Bone marrow (tissue), 2 donors: Measurements from ENCODE around the gene PDE9A.
"Not testable (repeated sequence)": the region's sequence is repeated elsewhere in the genome, so short reads cannot be mapped to it uniquely, and the experiment has no call there.

Experiments used
- DNase-seq, 2 donors: peaks; one replicate each; lab custom pipeline; 2025; lab: John Stamatoyannopoulos, UW

PDE9A gene

DNA sequence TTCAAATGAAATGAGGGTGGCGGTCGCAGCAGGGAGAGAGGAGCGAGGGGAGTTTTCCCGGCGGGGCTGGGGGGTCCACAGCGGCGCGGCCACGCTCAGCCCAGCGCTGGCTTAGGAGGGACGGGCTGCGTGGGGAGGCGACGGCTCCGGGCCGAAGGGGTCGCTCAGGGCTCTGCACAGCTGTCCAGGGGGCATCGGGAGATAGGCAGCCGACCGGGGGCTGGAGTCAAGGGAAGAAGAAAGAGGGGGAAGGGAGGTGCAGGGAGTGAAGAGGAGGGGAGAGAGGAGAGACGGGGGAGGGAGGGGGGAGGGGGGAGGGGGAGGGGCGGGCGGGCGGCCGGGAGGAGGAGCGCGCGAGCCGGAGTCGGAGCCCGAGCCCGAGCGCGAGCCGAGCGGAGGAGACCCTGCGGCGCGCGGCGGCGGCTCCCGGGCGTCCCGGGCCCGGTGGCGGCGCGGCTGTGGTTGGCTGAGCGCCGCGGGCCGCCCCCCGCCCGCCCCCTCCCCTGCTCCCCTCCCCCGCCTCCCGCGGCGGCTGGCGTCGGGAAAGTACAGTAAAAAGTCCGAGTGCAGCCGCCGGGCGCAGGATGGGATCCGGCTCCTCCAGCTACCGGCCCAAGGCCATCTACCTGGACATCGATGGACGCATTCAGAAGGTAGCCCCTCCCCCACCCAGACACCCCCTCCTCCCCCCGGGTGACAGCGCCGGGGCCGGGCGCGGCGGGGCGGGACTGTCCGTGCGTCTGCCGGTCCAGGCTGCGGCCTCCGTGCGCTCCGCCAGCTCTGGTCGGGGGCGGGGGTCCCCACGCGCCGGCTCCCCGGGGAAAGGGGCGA lies at the start of gene PDE9A:
TSS of gene PDE9A (plus strand) at position 391 of the 831 bp plus-strand sequence. CDS start at position 585, 194 bp downstream.
- no peak for DNase-seq

DNA sequence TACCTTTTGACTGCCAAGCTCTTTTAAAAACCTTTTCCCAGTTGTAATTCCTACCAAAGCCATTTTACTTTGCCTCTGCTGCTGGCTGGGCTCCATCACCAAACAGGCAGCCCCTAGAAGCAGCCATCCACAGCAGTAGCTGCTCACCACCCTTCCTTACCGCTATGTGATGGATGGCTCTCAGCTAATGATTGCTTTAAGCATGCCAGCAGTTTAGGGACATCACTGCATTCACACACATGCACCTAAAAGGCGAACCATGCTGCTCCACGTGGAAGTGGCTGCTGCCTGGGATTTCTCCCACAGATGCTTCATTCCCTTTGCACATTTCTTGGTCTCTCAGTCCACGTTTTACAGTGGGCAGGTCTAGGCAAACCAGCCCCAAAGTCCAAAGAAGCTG lies 46.3 kb upstream of the PDE9A start:
- DNase-seq = no peak

DNA sequence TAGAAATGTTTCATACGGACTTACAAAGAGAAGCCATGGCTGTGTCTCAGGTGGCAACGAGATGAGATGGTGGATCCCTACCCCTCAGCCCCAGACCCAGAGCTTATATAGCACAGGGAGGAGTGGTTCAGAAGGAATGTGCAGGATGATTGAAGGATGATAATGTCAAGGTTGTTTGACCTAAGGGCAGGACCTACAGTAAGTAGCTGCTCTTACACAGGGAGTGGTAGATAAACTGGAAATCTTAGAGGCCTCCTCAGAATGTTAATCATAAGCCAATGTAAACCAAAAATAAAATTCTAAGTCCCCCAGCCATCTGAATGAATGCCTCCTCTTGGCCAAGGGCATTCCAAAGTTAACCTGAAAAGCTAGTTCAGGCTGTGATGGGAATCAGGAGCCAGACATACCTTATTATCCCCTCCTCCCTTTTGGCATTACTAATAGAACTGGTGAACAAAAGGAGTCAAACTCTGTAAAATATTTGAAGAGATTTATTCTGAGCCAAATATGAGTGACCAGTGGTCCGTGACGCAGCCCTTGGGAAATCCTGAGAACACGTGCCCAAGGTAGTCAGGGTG lies 45.8 kb upstream of the PDE9A start:
- DNase-seq = no peak

DNA sequence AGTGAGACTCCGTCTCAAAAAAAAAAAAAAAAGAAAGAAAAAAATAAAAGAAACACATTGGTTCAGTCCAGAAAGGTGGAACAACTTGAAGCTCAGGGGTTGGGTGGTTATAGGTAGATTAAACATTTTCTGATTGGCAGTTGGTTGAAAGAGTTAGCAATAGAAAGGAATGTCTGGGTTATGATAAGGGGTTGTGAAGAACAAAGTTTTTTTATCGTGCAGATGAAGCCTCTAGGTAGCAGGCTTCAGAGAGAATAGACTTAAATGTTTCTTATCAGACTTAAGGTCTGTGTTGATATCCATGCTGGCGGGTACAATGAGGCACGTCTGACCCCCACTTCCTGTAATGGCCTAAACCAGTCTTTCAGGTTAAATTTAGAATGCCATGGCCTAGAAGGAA lies 45.0 kb upstream of the PDE9A start:
- DNase-seq = no peak

- DNase-seq = no peak
Observed at GRCh38 chr21:42609811-42610210, 43.6 kb upstream of the PDE9A start.

- DNase-seq = no peak
Observed at GRCh38 chr21:42611852-42612251, 41.6 kb upstream of the PDE9A start.

DNA sequence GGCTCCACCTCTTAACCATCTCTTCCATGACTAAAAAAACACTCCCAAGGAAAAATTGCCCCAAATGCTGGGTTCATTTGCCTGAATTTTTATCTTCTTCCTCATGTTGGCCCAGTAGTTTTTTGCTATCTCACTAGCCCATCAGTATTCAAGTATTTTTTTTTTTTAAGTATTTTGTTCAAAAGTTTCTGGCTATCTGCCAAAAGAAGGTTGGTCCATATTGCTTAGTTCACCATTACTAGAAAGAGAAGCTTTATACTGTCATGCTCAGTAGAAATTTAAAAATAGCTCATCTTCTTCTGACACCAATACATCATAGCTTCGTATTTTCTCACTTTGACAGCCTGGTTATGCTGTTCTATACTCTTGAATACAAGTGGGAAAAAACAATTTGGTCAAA lies 41.0 kb upstream of the PDE9A start:
- DNase-seq = no peak

- no peak for DNase-seq
Observed at GRCh38 chr21:42613756-42614155, 39.7 kb upstream of the PDE9A start.

- DNase-seq = no peak
Observed at GRCh38 chr21:42614396-42614795, 39.0 kb upstream of the PDE9A start.

DNA sequence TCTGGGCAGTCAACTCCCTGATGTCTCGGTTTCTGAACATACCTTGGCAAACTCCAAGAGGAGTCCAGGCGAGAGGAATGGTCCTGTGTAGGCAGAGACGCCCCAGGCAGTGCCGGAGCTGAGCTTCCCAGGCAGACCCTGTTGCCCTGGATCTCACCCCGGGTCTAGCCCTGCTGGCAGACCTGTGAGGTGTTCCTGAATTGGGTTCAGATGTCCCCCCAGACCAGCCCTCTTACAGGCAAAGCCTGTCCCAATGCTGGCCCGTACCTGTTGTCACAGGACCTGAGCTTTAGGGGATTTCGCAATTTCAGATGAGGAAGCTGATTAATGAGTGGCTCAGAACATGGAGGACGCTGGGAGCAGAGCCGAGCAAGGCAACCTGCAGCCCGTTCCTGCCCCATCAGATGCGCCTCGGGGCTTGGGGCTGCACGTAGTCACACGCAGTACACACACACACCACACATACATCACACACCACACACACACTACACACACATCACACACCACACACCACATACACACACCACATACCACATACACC lies 38.5 kb upstream of the PDE9A start:
- no peak for DNase-seq

- DNase-seq = not testable (repeated sequence)
Observed at GRCh38 chr21:42615377-42615776, 38.0 kb upstream of the PDE9A start.

- no peak for DNase-seq
Observed at GRCh38 chr21:42615924-42616323, 37.5 kb upstream of the PDE9A start.

GRCh38 chr21:42616446-42616845 lies 37.0 kb upstream of the PDE9A start:
- peak in 1 of 2 donors; percentile 20 for DNase-seq

DNA sequence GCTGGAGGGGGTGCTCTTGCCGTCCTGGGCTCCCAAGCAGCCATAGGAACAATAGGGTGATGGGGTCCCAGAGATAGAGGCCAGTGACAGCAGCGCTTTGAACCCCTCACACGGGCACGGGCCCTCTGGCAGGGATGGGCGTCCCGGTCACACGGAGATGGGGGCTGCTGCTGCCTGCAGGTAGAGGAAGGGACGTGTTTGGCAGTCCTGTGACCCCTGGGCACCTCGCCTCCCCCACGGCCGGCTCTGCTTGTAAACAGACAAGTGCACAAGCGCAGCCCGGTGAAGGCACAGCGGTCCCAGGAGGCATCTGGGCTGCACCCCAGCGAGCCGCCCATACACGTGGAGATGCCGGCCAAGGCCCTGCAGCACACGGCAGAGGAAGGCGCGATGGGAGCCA lies 36.5 kb upstream of the PDE9A start:
- no peak for DNase-seq

- no peak for DNase-seq
Observed at GRCh38 chr21:42617486-42617885, 35.9 kb upstream of the PDE9A start.

GRCh38 chr21:42618707-42619102 lies 34.7 kb upstream of the PDE9A start:
- DNase-seq = no peak

GRCh38 chr21:42619166-42619565 lies 34.3 kb upstream of the PDE9A start:
- DNase-seq = no peak

- DNase-seq = no peak
Observed at GRCh38 chr21:42619841-42620240, 33.6 kb upstream of the PDE9A start.

DNA sequence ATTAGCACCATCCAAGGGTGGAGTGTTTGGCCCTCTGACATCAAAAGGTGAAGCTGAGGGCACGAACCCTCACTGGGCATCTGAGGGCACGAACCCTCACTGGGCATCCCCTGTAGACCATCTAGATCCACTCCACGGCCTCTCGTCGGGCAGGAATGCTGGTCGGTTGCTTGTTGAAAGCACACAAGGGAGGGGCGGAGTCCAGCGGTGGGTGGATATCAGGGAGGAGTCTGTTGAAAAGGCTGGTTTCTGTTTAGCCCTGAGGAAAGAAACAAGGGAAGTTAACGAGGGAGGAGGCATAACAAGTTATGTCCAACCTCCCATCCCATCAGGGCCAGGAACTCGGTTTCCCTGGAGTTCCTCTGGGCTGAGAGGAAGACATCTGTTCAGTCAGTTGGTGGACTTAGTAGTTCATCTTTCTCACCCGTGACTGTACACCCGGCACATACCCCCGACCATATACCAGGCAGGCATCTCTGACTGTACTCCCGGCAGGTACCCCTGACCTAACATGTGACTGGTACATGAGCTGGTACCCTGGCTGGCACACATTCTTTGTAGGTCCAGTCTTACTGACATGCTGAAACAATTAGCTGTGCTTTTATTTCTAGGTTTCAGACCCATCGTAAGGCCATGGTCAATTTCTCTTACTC lies 32.1 kb upstream of the PDE9A start:
- no peak for DNase-seq

- DNase-seq = no peak
Observed at GRCh38 chr21:42621819-42622177, 31.6 kb upstream of the PDE9A start.

- DNase-seq = no peak
Observed at GRCh38 chr21:42622284-42622683, 31.1 kb upstream of the PDE9A start.

- no peak for DNase-seq
Observed at GRCh38 chr21:42623694-42624093, 29.7 kb upstream of the PDE9A start.
